22Rv1 (cell line): ENCODE results near the gene MUC6.
A peak's percentile ranks its signal among the peaks of the same experiment; 100 is the strongest.

Experiments used
- H3K27ac ChIP-seq: fragments of 450-650 bp; 2 replicates; pipeline ENCODE4 v1.5.1; 2017
- CTCF ChIP-seq: fragments of 450-650 bp; IDR thresholded peaks from 2 replicates; pipeline ENCODE4 v1.5.1; 2017; ENCODE audit warnings: mild to moderate bottlenecking
- ZFX ChIP-seq: fragments of 450-650 bp; IDR thresholded peaks from 2 replicates; pipeline ENCODE4 v1.6.1; 2017; ENCODE audit warnings: antibody characterized with exemption, borderline replicate concordance

MUC6 gene

DNA sequence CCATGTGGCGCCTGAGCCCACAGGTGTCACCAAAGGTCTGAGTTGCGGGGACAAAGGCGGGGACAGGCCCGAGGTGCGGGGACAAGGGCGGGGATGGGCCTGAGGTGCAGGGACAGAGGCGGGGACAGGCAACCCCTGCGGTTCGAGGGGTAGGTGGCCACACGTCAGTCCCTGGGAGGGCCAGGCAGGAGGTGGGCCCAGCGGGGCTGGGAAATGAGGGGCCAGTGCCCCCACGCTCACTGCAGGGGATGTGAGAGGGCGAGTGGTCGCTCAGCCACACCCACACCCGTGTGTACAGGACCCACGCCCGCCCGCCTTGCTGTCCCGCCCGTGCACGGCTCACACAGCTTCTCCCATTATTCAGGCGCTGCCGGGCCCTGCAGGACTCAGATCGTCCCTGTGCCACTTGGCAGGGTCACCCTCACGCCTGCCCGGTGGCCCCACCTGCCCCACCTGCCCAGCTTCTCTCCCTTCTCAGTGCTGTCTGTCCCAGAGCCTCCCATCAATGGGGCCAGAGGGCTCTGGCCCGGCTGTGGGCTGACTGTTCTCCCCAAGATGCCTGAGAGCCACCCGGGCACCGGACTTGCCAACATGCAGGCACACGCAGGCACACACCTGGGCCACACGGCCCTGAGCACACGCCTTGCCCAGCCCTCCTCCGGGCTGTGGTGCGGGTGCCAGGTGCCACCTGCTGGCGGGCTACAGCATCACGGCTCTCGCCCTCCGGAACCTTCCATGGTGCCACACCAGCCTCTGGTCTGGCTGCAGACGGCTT is 14.2 kb upstream of the MUC6 start:
- H3K27ac ChIP-seq = no peak overlapping the region
- TF ChIP-seq CTCF (peak; percentile 96), ZFX (no peak)

DNA sequence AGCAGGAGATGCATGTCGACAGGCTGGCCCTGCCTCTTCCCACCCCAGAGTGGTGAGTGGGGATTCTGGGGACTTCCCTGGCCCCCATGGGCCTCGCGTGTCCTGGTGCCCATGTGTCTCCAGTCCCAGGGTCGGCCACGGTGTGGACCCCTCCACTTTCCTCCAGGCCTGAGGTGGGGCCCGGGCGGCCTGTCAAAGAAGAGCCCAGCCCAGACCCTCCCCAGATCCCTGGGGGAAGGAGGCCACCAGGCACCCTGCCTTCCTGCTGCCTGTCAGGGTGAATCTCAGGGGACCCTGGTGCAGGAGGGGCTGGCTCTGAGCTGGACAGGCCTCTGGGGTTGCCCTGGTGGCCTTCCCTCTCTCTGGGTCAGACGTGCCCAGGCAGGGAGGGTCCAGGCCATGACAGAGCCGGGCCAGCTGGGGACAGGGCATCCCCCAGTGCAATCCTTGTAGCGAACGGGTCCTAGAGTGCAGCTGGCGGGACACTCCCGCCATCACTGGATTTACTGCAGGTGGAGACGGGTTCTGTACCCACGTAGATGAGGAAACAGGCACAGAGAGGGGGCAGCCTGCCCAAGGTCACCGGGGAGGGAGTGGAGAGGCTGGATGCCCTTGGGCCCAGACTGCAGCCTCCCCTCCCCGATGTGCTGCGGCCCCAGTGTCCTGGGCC is 13.5 kb upstream of the MUC6 start:
- H3K27ac ChIP-seq = no peak overlapping the region
- TF ChIP-seq CTCF (no peak), ZFX (no peak)

GRCh38 chr11:1049431-1049891 is 12.9 kb upstream of the MUC6 start:
- TF ChIP-seq ZFX = no peak
- H3K27ac ChIP-seq = no peak overlapping the region

DNA sequence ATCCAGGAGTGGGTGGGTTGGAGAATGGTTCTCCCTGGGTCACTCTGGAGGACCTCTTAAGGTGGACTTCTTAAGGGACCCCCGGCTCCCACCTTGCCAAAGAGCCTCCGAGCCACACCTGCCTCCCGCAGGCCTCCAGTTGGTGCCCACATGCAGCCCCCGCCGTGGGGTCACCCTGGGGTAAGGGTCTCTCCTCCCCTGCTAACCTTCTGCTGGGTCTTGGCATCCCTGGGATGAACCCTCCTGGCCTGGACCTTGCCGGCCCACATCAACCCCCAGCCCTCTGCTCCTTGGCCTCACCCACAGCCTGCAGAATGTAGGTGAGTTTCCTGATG is 12.5 kb upstream of the MUC6 start:
- no peak overlapping the region for H3K27ac ChIP-seq
- TF ChIP-seq CTCF (no peak), ZFX (no peak)

GRCh38 chr11:1048375-1049070 is 12.0 kb upstream of the MUC6 start:
- TF ChIP-seq CTCF (no peak), ZFX (no peak)
- no peak overlapping the region for H3K27ac ChIP-seq

DNA sequence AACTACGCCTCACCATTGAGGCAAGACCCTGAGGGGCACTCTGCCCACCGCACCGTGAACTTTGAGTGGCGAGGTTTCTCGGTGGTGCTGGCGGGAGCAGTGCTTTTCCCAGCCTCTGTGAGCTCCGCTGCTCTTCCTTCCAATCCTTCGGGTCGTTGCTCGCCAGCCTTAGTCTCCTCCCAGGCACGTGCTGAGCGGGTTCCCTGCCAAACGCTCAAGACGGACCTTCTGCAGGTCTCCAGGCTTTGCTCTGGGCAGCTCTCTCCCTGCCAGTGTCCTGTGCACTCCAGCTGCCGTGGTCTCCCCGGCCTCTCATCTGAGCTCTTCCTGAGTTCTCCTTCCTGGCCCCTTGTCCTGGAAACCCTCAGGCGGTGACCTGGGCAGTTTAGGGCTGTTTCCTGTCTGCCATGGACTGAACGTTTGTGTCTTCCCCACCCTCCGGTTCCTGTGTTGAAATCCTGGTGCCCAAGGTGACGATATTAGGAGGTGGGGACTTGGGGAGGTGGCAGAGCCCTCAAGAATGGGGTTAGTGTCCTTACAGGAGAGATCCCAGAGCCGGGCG is 11.2 kb upstream of the MUC6 start:
- TF ChIP-seq CTCF = no peak
- no peak for TF ChIP-seq ZFX
- no peak overlapping the region for H3K27ac ChIP-seq

GRCh38 chr11:1044160-1044559 is 7.6 kb upstream of the MUC6 start:
- no peak for TF ChIP-seq ZFX
- TF ChIP-seq CTCF = no peak
- no peak overlapping the region for H3K27ac ChIP-seq
